ENCODE measurements around the gene IKZF2.
A peak's percentile ranks its signal among the peaks of the same experiment; 100 is the strongest.

IKZF2 gene

GRCh38 chr2:213151437-213152064 lies at the start of gene IKZF2:
Gene IKZF2 (minus strand): TSS chr2:213151612. CDS start chr2:213148629, 2,983 bp downstream.
- Mint-ChIP-seq H3K4me3 (peak within 1 kb of the TSS; percentile 96), H3K27ac (peak within 1 kb of the TSS; percentile 92), H3K27me3 (ENCODE audit: low read depth, poor library complexity) (peaks cover 11% of the 10 kb centered on the region), H3K36me3 (ENCODE audit: low read depth) (no peaks in the 10 kb centered on the region), H3K4me1 (peaks cover 45% of the 10 kb centered on the region), H3K9me3 (no peaks in the 10 kb centered on the region)
- DNase-seq, result peak; percentile 83
- TF ChIP-seq, protein P1, sequence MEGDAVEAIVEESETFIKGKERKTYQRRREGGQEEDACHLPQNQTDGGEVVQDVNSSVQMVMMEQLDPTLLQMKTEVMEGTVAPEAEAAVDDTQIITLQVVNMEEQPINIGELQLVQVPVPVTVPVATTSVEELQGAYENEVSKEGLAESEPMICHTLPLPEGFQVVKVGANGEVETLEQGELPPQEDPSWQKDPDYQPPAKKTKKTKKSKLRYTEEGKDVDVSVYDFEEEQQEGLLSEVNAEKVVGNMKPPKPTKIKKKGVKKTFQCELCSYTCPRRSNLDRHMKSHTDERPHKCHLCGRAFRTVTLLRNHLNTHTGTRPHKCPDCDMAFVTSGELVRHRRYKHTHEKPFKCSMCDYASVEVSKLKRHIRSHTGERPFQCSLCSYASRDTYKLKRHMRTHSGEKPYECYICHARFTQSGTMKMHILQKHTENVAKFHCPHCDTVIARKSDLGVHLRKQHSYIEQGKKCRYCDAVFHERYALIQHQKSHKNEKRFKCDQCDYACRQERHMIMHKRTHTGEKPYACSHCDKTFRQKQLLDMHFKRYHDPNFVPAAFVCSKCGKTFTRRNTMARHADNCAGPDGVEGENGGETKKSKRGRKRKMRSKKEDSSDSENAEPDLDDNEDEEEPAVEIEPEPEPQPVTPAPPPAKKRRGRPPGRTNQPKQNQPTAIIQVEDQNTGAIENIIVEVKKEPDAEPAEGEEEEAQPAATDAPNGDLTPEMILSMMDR (IDR thresholded peaks at IDR 0.05), result no peak

DNA sequence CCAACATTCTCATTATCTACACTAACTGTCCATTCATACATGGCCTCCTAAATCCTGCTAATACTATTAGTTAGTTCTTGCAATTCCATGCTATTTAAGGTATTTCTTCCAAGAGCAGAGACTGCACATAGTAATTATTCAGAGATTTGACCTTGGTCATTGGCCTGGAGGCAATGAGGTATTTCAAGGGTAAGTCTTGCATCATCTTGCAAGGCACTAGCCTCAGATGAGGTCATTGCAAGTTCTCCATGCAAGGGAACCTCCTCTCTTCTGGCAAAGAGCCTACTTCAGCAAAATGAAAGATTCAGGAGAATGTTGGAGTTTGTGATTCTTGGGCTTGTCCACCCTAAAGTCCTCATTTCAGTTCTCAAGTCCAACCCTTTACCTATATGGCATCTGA lies 48.5 kb upstream of the IKZF2 start:
- H3K4me1 Mint-ChIP-seq, result no peaks in the 10 kb centered on the region
- TF ChIP-seq, protein P1 (IDR thresholded peaks at IDR 0.05), result no peak
- peaks cover 6% of the 10 kb centered on the region for H3K9me3 Mint-ChIP-seq
- H3K27me3 Mint-ChIP-seq (ENCODE audit: low read depth, poor library complexity), result peaks cover 6% of the 10 kb centered on the region
- DNase-seq, result no peak
- H3K36me3 Mint-ChIP-seq (ENCODE audit: low read depth), result no peaks in the 10 kb centered on the region
- no peak overlapping the region for H3K4me3 Mint-ChIP-seq
- H3K27ac Mint-ChIP-seq, result no peak overlapping the region

DNA sequence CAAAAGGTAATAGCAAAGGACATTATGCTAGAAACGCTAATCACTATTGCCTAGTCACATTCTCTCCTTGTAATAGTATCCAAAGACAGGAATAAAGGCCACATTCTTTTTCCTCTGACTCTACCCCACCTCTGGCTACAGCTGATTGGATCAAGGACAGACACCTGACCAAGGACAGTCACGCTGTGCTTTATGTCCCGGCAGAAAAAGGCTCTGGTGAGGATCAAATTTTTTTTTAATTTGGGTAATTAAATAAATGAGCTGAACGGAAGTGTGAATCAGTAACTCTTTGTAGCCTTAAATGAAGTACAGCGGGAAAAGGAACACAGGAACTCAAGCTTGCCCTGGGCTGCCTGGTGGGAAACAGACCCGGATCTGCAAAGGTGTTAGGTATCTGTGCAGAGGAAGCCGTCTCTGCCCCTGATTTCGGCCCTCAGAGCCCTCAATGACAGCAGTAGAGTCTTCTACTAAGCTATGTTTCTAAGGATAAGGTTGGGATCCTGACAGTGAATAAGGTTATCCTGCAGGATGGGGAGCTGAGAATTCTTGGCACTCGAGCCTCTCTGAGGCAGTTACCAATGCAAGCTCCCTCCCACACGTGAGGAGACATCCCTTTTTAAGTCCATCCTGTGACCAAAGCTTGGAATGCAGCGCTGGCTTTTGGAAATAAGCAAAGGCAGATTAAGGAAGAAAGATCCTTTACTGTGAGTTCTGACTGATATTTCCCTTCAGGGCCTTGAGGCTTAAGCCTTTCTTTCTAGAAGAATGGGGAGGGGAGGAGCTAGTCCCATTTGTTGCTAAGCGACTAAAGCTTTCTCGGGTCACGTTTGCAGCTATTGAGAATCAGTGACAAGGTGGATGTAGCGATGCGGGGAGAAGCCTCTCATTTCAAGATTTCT lies 37.8 kb upstream of the IKZF2 start:
- TF ChIP-seq, protein P1 (IDR thresholded peaks at IDR 0.05), result no peak
- Mint-ChIP-seq H3K9me3 (peaks cover 21% of the 10 kb centered on the region), H3K4me1 (peaks cover 29% of the 10 kb centered on the region), H3K27ac (peak overlapping the region; percentile 71), H3K36me3 (ENCODE audit: low read depth) (peaks cover 7% of the 10 kb centered on the region), H3K27me3 (ENCODE audit: low read depth, poor library complexity) (peaks cover 3% of the 10 kb centered on the region), H3K4me3 (peak overlapping the region; percentile 77)
- peak; percentile 13 for DNase-seq

- H3K36me3 Mint-ChIP-seq (ENCODE audit: low read depth), result peaks cover 7% of the 10 kb centered on the region
- H3K4me1 Mint-ChIP-seq, result peaks cover 29% of the 10 kb centered on the region
- peaks cover 3% of the 10 kb centered on the region for H3K27me3 Mint-ChIP-seq (ENCODE audit: low read depth, poor library complexity)
- H3K4me3 Mint-ChIP-seq, result peak overlapping the region; percentile 34
- no peak for DNase-seq
- H3K27ac Mint-ChIP-seq, result peak overlapping the region; percentile 95
- TF ChIP-seq, protein P1 (IDR thresholded peaks at IDR 0.05), result no peak
- peaks cover 21% of the 10 kb centered on the region for H3K9me3 Mint-ChIP-seq
These were observed 37.1 kb upstream of the IKZF2 start for GRCh38 chr2:213188533-213188867.

DNA sequence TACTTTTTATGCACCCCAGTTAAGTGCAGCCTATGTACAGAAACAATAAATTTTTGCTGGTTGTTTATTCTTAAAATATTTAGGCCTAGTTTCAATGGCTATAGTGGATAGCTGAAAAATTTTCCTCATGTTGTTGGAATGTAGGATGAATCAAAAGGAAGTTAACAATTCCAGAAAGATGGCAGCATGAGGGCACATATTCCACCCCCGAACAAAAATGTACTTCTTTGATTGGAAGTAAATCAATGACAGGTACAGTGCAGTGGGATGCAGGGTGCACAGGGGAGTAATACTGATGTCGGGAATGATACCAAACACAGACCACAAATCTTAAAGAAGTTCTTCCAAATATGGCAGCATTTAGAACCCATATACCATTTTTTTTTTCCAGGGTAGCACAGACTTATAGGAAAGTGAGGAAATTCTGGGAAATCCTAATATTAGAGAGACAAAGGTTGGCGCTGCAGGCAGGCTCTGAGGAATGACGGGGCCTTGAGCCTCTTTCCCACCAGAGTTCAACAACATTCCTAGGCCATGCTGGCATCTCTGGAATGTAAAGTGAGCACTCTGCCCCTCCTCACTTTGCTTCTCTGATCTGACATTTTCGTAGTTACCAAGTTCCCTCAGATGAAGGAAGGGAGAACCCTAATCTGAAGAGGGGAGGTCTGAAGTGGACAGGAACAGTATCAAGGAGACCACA lies 36.6 kb upstream of the IKZF2 start:
- H3K27ac Mint-ChIP-seq, result peak overlapping the region; percentile 95
- H3K4me3 Mint-ChIP-seq, result peak overlapping the region; percentile 34
- H3K9me3 Mint-ChIP-seq, result peaks cover 21% of the 10 kb centered on the region
- H3K4me1 Mint-ChIP-seq, result peaks cover 29% of the 10 kb centered on the region
- H3K36me3 Mint-ChIP-seq (ENCODE audit: low read depth), result peaks cover 7% of the 10 kb centered on the region
- peak; percentile 35 for DNase-seq
- peaks cover 3% of the 10 kb centered on the region for H3K27me3 Mint-ChIP-seq (ENCODE audit: low read depth, poor library complexity)
- TF ChIP-seq, protein P1 (IDR thresholded peaks at IDR 0.05), result no peak
